ENCODE measurements around the gene PIGP. TPM values are rescaled to one million over a fixed set of nuclear protein-coding genes. Genes with fewer than 3 reads are reported as not detected.

Gene PIGP
- total and polyA plus RNA-seq, 2 of the 13 experiments (the other 11 are each of a cell fraction or from before 2014, with no cell fraction given), result 14.8 to 33.4 TPM

- TF ChIP-seq TIGD3 (CRISPR knock-in tag; IDR thresholded peaks at IDR 0.05; ENCODE audit: borderline replicate concordance) (no peak), SIN3A (IDR thresholded peaks at IDR 0.05; ENCODE audit: borderline replicate concordance, low read depth, low read length) (peak; percentile 53; the same call in 1 of the 2 replicates), ZFP36L2 (CRISPR knock-in tag; IDR thresholded peaks at IDR 0.05) (no peak), ZNF441 (CRISPR knock-in tag; IDR thresholded peaks at IDR 0.05; ENCODE audit: borderline replicate concordance) (peak; percentile 46; the same call in 1 of the 2 replicates), ZNF589 (CRISPR knock-in tag; conservative IDR thresholded peaks at IDR 0.05) (0 out of 2 replicates have a peak, but pooled peaks have one; percentile 38), ZNF121 (CRISPR knock-in tag; IDR thresholded peaks at IDR 0.05) (0 out of 2 replicates have a peak, but pooled peaks have one; percentile 23), TP53 (CRISPR knock-in tag; conservative IDR thresholded peaks at IDR 0.05) (no peak; the same call in 1 of the 2 replicates), MEIS2 (CRISPR knock-in tag; IDR thresholded peaks at IDR 0.05) (peak; percentile 55; the same call in 1 of the 2 replicates), CENPX (CRISPR knock-in tag; IDR thresholded peaks at IDR 0.05) (no peak), ZNF724P (CRISPR knock-in tag; IDR thresholded peaks at IDR 0.05; ENCODE audit: borderline replicate concordance) (peak; percentile 89), RAD51 (IDR thresholded peaks at IDR 0.05; ENCODE audit: borderline replicate concordance) (no peak), MYNN (CRISPR knock-in tag; IDR thresholded peaks at IDR 0.05; ENCODE audit: low read depth) (0 out of 2 replicates have a peak, but pooled peaks have one; percentile 65), HES4 (CRISPR knock-in tag; IDR thresholded peaks at IDR 0.05; ENCODE audit: borderline replicate concordance) (peak; percentile 42; the same call in 1 of the 2 replicates), ZNF614 (CRISPR knock-in tag; IDR thresholded peaks at IDR 0.05; ENCODE audit: borderline replicate concordance) (peak; percentile 56; the same call in 1 of the 2 replicates), ZNF350 (CRISPR knock-in tag; IDR thresholded peaks at IDR 0.05; ENCODE audit: borderline replicate concordance, low read depth) (no peak), E2F1 (CRISPR knock-in tag; IDR thresholded peaks at IDR 0.05) (peak; percentile 69; the same call in 1 of the 2 replicates), ATF6 (CRISPR knock-in tag; conservative IDR thresholded peaks at IDR 0.05) (no peak; the same call in 1 of the 2 replicates), NR2F2 (IDR thresholded peaks at IDR 0.05; ENCODE audit: borderline replicate concordance, low read depth) (no peak)
- TF ChIP-seq, protein P1, sequence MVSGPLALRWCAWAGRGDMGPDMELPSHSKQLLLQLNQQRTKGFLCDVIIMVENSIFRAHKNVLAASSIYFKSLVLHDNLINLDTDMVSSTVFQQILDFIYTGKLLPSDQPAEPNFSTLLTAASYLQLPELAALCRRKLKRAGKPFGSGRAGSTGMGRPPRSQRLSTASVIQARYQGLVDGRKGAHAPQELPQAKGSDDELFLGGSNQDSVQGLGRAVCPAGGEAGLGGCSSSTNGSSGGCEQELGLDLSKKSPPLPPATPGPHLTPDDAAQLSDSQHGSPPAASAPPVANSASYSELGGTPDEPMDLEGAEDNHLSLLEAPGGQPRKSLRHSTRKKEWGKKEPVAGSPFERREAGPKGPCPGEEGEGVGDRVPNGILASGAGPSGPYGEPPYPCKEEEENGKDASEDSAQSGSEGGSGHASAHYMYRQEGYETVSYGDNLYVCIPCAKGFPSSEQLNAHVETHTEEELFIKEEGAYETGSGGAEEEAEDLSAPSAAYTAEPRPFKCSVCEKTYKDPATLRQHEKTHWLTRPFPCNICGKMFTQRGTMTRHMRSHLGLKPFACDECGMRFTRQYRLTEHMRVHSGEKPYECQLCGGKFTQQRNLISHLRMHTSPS (CRISPR knock-in tag; IDR thresholded peaks at IDR 0.05; ENCODE audit: low read depth), result no peak
- TF ChIP-seq, protein P2, sequence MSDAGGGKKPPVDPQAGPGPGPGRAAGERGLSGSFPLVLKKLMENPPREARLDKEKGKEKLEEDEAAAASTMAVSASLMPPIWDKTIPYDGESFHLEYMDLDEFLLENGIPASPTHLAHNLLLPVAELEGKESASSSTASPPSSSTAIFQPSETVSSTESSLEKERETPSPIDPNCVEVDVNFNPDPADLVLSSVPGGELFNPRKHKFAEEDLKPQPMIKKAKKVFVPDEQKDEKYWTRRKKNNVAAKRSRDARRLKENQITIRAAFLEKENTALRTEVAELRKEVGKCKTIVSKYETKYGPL (CRISPR knock-in tag; IDR thresholded peaks at IDR 0.05), result peak; percentile 82; the same call in 1 of the 2 replicates
Observed at GRCh38 chr21:37072274-37072987, 440 bp downstream of the PIGP start (continued).
